Uterus (tissue), 4 donors: ENCODE measurements around the gene SPACA5B. TPM values are rescaled to one million over a fixed set of nuclear protein-coding genes. Genes with fewer than 3 reads are reported as not detected.
A peak's percentile ranks its signal among the peaks of the same experiment; 100 is the strongest.
"Not testable (repeated sequence)": the region's sequence is repeated elsewhere in the genome, so short reads cannot be mapped to it uniquely, and the experiment has no call there.

Experiments
- DNase-seq, 2 donors: peaks; one replicate each; pipeline ENCODE4 v3.0.0-alpha.2; 2019 to 2020
- H3K27ac ChIP-seq, 2 donors: fragments of 200-600 bp; sonication (generic); 1 replicate in 1 of 2; 2 replicates in 1 of 2; pipeline ENCODE4 v1.5.1; 2016 to 2018
- H3K27me3 ChIP-seq, 2 donors: fragments of 200-600 bp; sonication (generic); one replicate each; pipeline ENCODE4 v1.5.1; 2018 to 2019; ENCODE audit warnings: control low read depth in 1 of 2
- H3K36me3 ChIP-seq, 2 donors: fragments of 200-600 bp; sonication (generic); one replicate each; pipeline ENCODE4 v1.5.1; 2019; ENCODE audit warnings: control low read depth in 1 of 2
- H3K4me1 ChIP-seq, 2 donors: fragments of 200-600 bp; sonication (generic); one replicate each; pipeline ENCODE4 v1.5.1; 2018 to 2019; ENCODE audit warnings: control low read depth in 1 of 2
- H3K4me3 ChIP-seq, 2 donors: fragments of 200-600 bp; sonication (generic); 1 replicate in 1 of 2; 2 replicates in 1 of 2; pipeline ENCODE4 v1.5.1; 2018 to 2019; ENCODE audit warnings: mild to moderate bottlenecking in 1 of 2
- H3K9me3 ChIP-seq, 2 donors: fragments of 200-600 bp; sonication (generic); one replicate each; pipeline ENCODE4 v1.5.1; 2019; ENCODE audit warnings: control low read depth in 1 of 2
- POLR2A ChIP-seq, 2 donors: fragments of 450-650 bp; IDR thresholded peaks; one replicate each; pipeline ENCODE4 v1.6.1; 2016; ENCODE audit warnings: antibody characterized with exemption in 2 of 2, mild to moderate bottlenecking in 1 of 2, moderate library complexity in 1 of 2
- intact Hi-C: fragments of 100-400 bp; cut with DNase I; formaldehyde crosslinking; loops from one replicate; pipeline ENCODE4 v1.15.1; 2023; ENCODE audit warnings: low total_unique reads
- total RNA-seq, 4 donors: library from RNA; depleted of rRNA in 3 of 4; stranded (reverse); fragments of >200 nt in 3 of 4; gene quantifications; one replicate each; pipeline versions ENCODE4 v1.1.0 to v1.2.4, GENCODE V29; 2014 to 2023
- TF ChIP-seq, protein P1 (sequence below), 4 experiments: fragments of 200-600 bp in 2 of 4; fragments of 450-650 bp in 2 of 4; sonication (generic) in 2 of 4; IDR thresholded peaks; one replicate each; pipeline ENCODE4 v1.5.1; 2016 to 2019; ENCODE audit warnings: antibody characterized with exemption in 4 of 4, mild to moderate bottlenecking in 2 of 4, moderate library complexity in 1 of 4
- donor health status: DM: yes; HTN: yes; CAD: no.

Gene SPACA5B
- not detected for total RNA-seq

DNA sequence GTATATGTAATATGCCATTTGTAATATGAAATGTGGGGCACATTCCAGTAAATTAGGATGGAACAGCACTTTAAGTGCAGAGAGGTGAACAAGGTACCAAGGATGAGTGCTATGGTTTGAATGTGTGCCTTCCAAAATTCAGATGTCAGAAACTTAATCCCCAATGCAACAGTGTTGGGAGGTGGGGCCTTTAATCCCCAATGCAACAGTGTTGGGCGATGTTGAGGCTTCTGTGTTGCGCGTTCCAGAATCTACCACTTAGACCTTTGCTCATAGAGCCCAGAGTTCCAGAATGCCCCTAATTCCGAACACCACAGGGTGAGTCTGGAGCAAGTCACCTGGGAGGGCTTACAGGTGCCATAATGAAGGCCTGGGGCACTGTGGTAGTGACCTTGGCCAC lies at the start of gene SPACA5B:
Gene SPACA5B (plus strand): TSS at position 301 of the 400 bp plus-strand sequence. CDS start 62 bp downstream, at position 363.
- H3K4me3 ChIP-seq, H3K4me1 ChIP-seq, DNase-seq, intact Hi-C loops, H3K27me3 ChIP-seq, H3K9me3 ChIP-seq, H3K36me3 ChIP-seq, H3K27ac ChIP-seq: not testable (repeated sequence)

DNA sequence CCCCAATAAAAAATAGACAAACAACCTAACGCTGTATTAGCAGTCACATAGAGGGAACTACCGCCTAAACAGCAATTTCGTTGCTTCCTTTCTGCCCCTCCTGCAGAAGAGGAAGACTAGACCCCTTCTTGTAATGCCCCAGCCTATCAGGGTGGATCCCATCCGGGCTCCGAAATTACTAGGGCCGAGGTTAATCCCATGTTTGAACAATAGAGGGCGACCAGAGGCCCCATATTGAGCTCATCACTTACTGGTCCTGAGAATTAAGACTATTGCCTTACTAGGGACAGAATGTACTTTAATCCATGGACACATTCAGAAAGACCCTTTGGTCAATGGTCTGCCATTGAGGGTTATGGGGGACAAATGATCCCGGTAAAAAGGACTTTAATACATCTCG lies 47.2 kb upstream of the SPACA5B start:
- TF ChIP-seq, protein P1, sequence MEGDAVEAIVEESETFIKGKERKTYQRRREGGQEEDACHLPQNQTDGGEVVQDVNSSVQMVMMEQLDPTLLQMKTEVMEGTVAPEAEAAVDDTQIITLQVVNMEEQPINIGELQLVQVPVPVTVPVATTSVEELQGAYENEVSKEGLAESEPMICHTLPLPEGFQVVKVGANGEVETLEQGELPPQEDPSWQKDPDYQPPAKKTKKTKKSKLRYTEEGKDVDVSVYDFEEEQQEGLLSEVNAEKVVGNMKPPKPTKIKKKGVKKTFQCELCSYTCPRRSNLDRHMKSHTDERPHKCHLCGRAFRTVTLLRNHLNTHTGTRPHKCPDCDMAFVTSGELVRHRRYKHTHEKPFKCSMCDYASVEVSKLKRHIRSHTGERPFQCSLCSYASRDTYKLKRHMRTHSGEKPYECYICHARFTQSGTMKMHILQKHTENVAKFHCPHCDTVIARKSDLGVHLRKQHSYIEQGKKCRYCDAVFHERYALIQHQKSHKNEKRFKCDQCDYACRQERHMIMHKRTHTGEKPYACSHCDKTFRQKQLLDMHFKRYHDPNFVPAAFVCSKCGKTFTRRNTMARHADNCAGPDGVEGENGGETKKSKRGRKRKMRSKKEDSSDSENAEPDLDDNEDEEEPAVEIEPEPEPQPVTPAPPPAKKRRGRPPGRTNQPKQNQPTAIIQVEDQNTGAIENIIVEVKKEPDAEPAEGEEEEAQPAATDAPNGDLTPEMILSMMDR (IDR thresholded peaks at IDR 0.05) = peak; percentile 26 to 48 (median 34)
- no peak for TF ChIP-seq POLR2A (IDR thresholded peaks at IDR 0.05)
- H3K4me1 ChIP-seq = no peaks in the 10 kb centered on the region
- H3K36me3 ChIP-seq = no peaks in the 10 kb centered on the region
- no peaks in the 10 kb centered on the region for H3K27me3 ChIP-seq
- intact Hi-C loops = no loop called here
- no peaks in the 10 kb centered on the region for H3K9me3 ChIP-seq
- no peak overlapping the region for H3K4me3 ChIP-seq
- no peak overlapping the region for H3K27ac ChIP-seq
- DNase-seq = peak in 1 of 2 donors; percentile 21

DNA sequence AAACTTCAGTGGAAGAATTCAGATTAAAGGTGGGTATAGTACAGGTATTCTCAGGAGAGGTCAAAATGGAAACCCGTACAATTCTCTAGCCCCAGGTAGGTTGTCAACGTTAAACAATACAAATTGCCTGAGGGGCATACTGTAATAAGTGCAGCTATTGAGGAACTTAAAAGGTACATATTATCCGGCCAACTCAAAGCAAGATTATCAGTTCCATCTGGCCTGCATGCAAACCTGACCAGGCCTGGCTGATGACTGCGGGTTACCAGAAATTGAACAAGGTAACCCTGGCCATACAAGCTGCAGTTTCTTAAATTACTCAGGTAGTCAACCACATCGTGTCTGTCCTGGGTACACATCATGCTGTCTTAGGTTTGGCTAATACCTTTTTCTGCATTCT lies 46.7 kb upstream of the SPACA5B start:
- H3K27me3 ChIP-seq = no peaks in the 10 kb centered on the region
- TF ChIP-seq, protein P1 (IDR thresholded peaks at IDR 0.05) = no peak
- TF ChIP-seq POLR2A (IDR thresholded peaks at IDR 0.05) = no peak
- H3K9me3 ChIP-seq = no peaks in the 10 kb centered on the region
- H3K36me3 ChIP-seq = no peaks in the 10 kb centered on the region
- no peak overlapping the region for H3K27ac ChIP-seq
- H3K4me1 ChIP-seq = no peaks in the 10 kb centered on the region
- intact Hi-C loops = no loop called here
- no peak overlapping the region for H3K4me3 ChIP-seq
- DNase-seq = no peak

DNA sequence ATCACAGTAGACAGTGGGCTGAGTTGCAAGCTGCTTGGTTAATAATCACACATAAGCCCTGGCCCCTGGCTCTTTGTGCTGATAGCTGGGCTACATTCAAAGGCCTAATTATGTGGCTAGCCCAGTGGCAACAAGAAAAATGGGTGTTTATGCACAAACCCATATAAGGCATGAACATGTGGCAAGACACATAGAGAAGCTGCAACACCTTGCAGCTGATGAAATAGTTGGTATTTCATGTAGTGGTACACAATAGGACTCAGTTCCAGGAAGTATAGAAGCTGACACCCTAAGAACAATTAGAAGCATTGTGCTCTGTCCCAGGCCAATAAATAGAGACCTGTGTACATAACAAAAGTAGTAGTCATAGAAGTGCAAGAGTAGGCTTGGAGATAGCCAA lies 44.3 kb upstream of the SPACA5B start:
- Histone ChIP-seq H3K36me3 (no peaks in the 10 kb centered on the region), H3K4me3 (no peak overlapping the region), H3K9me3 (no peaks in the 10 kb centered on the region), H3K4me1 (no peaks in the 10 kb centered on the region), H3K27me3 (no peaks in the 10 kb centered on the region), H3K27ac (no peak overlapping the region)
- TF ChIP-seq, protein P1 (IDR thresholded peaks at IDR 0.05) = no peak
- no peak for TF ChIP-seq POLR2A (IDR thresholded peaks at IDR 0.05)
- intact Hi-C loops = no loop called here
- DNase-seq = no peak

DNA sequence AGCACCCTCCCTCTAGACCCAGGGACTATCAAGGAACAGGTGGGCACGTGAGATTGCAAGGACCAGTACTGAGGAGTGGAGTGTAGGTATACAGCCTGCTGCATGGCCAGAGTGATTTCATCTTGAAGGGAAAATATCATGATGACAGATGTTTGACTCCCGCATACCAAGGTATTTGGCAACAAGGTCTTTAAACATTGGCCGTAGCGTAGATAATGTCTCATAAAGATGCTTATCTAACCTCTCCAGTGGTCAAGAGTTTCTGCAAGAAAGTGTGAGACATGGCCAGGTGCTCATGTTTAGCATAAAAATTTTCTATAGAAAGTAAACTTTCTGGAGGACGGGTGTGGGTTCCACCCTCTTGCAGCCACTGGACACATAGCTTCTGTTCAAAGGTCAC lies 40.3 kb upstream of the SPACA5B start:
- H3K4me1 ChIP-seq = no peaks in the 10 kb centered on the region
- H3K27me3 ChIP-seq = no peaks in the 10 kb centered on the region
- DNase-seq = no peak
- TF ChIP-seq, protein P1 (IDR thresholded peaks at IDR 0.05) = no peak
- TF ChIP-seq POLR2A (IDR thresholded peaks at IDR 0.05) = no peak
- H3K9me3 ChIP-seq = no peaks in the 10 kb centered on the region
- no peaks in the 10 kb centered on the region for H3K36me3 ChIP-seq
- no peak overlapping the region for H3K27ac ChIP-seq
- no peak overlapping the region for H3K4me3 ChIP-seq
- intact Hi-C loops = no loop called here

DNA sequence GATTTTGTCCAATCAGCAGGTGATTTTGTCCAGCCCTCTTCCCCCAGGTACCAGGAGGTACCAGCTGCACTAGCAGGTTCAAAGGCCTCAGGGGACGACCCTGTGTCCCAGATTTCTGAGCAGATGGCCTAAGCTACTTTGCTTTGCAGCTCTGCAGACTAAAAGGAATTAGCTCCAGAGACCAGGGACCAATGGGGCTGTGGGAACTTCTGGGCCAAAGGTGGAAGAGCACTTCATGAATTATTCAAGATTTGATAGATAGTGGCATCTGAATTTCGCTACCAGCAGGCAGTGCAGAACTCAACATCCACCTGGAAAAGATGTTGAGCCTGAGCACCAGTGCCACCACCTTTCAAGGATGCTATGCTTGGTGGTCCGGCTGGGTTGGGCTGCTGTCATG lies 37.9 kb upstream of the SPACA5B start:
- H3K27me3 ChIP-seq, H3K4me3 ChIP-seq, H3K4me1 ChIP-seq, DNase-seq, intact Hi-C loops, H3K27ac ChIP-seq, H3K36me3 ChIP-seq, H3K9me3 ChIP-seq: not testable (repeated sequence)
